WTC11 (cell line): ENCODE results near the gene NSUN4. TPM values are rescaled to one million over a fixed set of nuclear protein-coding genes. Genes with fewer than 3 reads are reported as not detected.

Experiments
- ATAC-seq: fragments of 200-7000 bp; cut with Tn5 transposase; 2 replicates; pipeline ENCODE4 v1.10.0; 2021; ENCODE audit warnings: mild to moderate bottlenecking, moderate library complexity
- CTCF ChIA-PET: fragments of 300-600 bp; sonication (Branson Sonifier 250); formaldehyde crosslinking; loops from one replicate; lab custom pipeline; 2021; ENCODE audit warnings: antibody characterized with exemption; lab: Charles Lee
- POLR2A ChIA-PET: fragments of 350-600 bp; sonication (Branson Sonifier 250); formaldehyde crosslinking; loops from one replicate; lab custom pipeline; 2021; ENCODE audit warnings: antibody characterized with exemption; lab: Charles Lee
- DNase-seq: peaks from one replicate; pipeline ENCODE4 v3.0.0; 2021; ENCODE audit warnings: low spot score
- H3K27ac Mint-ChIP-seq: 2 replicates; pipeline ENCODE4 v1.8.0; 2021; ENCODE audit warnings: mixed read lengths
- H3K27me3 Mint-ChIP-seq: 2 replicates; pipeline ENCODE4 v1.8.0; 2021; ENCODE audit warnings: low read depth, mild to moderate bottlenecking, moderate library complexity, mixed read lengths
- H3K36me3 Mint-ChIP-seq: 2 replicates; pipeline ENCODE4 v1.8.0; 2021; ENCODE audit warnings: mixed read lengths
- H3K4me1 Mint-ChIP-seq: 2 replicates; pipeline ENCODE4 v1.8.0; 2022; ENCODE audit warnings: mixed read lengths
- H3K4me3 Mint-ChIP-seq: 2 replicates; pipeline ENCODE4 v1.8.0; 2021; ENCODE audit warnings: mild to moderate bottlenecking, moderate library complexity, mixed read lengths
- H3K9me3 Mint-ChIP-seq: 2 replicates; pipeline ENCODE4 v1.8.0; 2021; ENCODE audit warnings: mixed read lengths
- ETV6 ChIP-seq: sonication (generic); formaldehyde crosslinking; IDR thresholded peaks from 2 replicates; pipeline ENCODE4 v1.8.1; 2022; ENCODE audit warnings: mild to moderate bottlenecking, missing genetic modification reagents
- GTF2I ChIP-seq: fragments of 250-450 bp; sonication (Bioruptor Pico); conservative IDR thresholded peaks from 2 replicates; pipeline ENCODE4 v1.4.0; 2021; ENCODE audit warnings: mild to moderate bottlenecking
- JAZF1 ChIP-seq: fragments of 250-450 bp; sonication (Bioruptor Pico); IDR thresholded peaks from 2 replicates; pipeline ENCODE4 v1.9.0; 2021; ENCODE audit warnings: moderate library complexity, mild to moderate bottlenecking, inconsistent platforms
- MXD4 ChIP-seq: fragments of 250-450 bp; sonication (Bioruptor Pico); IDR thresholded peaks from 2 replicates; pipeline ENCODE4 v1.8.0; 2021; ENCODE audit warnings: mild to moderate bottlenecking, moderate library complexity, borderline replicate concordance
- MYBL2 ChIP-seq: sonication (generic); formaldehyde crosslinking; IDR thresholded peaks from 2 replicates; pipeline ENCODE4 v1.8.1; 2023; ENCODE audit warnings: mild to moderate bottlenecking, moderate library complexity, missing genetic modification reagents
- NFATC4 ChIP-seq: fragments of 250-450 bp; sonication (Bioruptor Pico); IDR thresholded peaks from 2 replicates; pipeline ENCODE4 v1.9.0; 2021; ENCODE audit warnings: mild to moderate bottlenecking
- NFYB ChIP-seq: sonication (generic); formaldehyde crosslinking; conservative IDR thresholded peaks from 2 replicates; pipeline ENCODE4 v1.8.0; 2022; ENCODE audit warnings: low read depth, missing genetic modification reagents
- NR3C1 ChIP-seq: sonication (generic); formaldehyde crosslinking; conservative IDR thresholded peaks from 2 replicates; pipeline ENCODE4 v1.8.1; 2023; ENCODE audit warnings: low read depth, mild to moderate bottlenecking, missing genetic modification reagents
- RORB ChIP-seq: fragments of 250-450 bp; sonication (Bioruptor Pico); IDR thresholded peaks from 2 replicates; pipeline ENCODE4 v1.9.0; 2021; ENCODE audit warnings: mild to moderate bottlenecking
- SOX15 ChIP-seq: fragments of 250-450 bp; sonication (Bioruptor Pico); IDR thresholded peaks from 2 replicates; pipeline ENCODE4 v1.9.0; 2021; ENCODE audit warnings: mild to moderate bottlenecking
- SP1 ChIP-seq: sonication (generic); formaldehyde crosslinking; conservative IDR thresholded peaks from 2 replicates; pipeline ENCODE4 v1.8.1; 2022; ENCODE audit warnings: missing genetic modification reagents
- STAT6 ChIP-seq: sonication (generic); formaldehyde crosslinking; conservative IDR thresholded peaks from 2 replicates; pipeline ENCODE4 v1.8.1; 2023; ENCODE audit warnings: mild to moderate bottlenecking, low read depth, missing genetic modification reagents, moderate library complexity
- USF1 ChIP-seq: sonication (generic); formaldehyde crosslinking; IDR thresholded peaks from 2 replicates; pipeline ENCODE4 v1.8.0; 2022; ENCODE audit warnings: mild to moderate bottlenecking, missing genetic modification reagents
- ZNF317 ChIP-seq: sonication (generic); formaldehyde crosslinking; IDR thresholded peaks from 2 replicates; pipeline ENCODE4 v1.8.1; 2023; ENCODE audit warnings: low read depth, mild to moderate bottlenecking, moderate library complexity, missing genetic modification reagents, borderline replicate concordance
- ZNF416 ChIP-seq: fragments of 250-450 bp; sonication (Bioruptor Pico); IDR thresholded peaks from 2 replicates; pipeline ENCODE4 v1.9.0; 2021; ENCODE audit warnings: mild to moderate bottlenecking, inconsistent platforms
- ZNF423 ChIP-seq: fragments of 250-450 bp; sonication (Bioruptor Pico); IDR thresholded peaks from 2 replicates; pipeline ENCODE4 v2.1.2; 2022; ENCODE audit warnings: mild to moderate bottlenecking, moderate library complexity
- total RNA-seq: library from RNA; stranded (reverse); gene quantifications from 3 replicates; pipeline ENCODE4 v1.2.3, GENCODE V29; 2021
- TF ChIP-seq, protein P1 (sequence below): sonication (generic); formaldehyde crosslinking; IDR thresholded peaks from 2 replicates; pipeline ENCODE4 v1.8.0; 2023; ENCODE audit warnings: missing genetic modification reagents
- TF ChIP-seq, protein P2 (sequence below): fragments of 250-450 bp; sonication (Bioruptor Pico); IDR thresholded peaks from 2 replicates; pipeline ENCODE4 v1.9.0; 2021; ENCODE audit warnings: moderate library complexity, mild to moderate bottlenecking, inconsistent platforms, borderline replicate concordance
- TF ChIP-seq, protein P3 (sequence below): sonication (generic); formaldehyde crosslinking; IDR thresholded peaks from 2 replicates; pipeline ENCODE4 v1.8.1; 2023; ENCODE audit warnings: mild to moderate bottlenecking, missing genetic modification reagents, moderate library complexity
- TF ChIP-seq, protein P4 (sequence below): sonication (generic); formaldehyde crosslinking; IDR thresholded peaks from 2 replicates; pipeline ENCODE4 v1.8.1; 2023; ENCODE audit warnings: mild to moderate bottlenecking, missing genetic modification reagents, borderline replicate concordance
- TF ChIP-seq, protein P5 (sequence below): sonication (generic); formaldehyde crosslinking; IDR thresholded peaks from 2 replicates; pipeline ENCODE4 v1.8.0; 2023; ENCODE audit warnings: mild to moderate bottlenecking, missing genetic modification reagents

NSUN4 gene
- total RNA-seq, 1 experiment from 2014 or later = 22.6 TPM

- H3K36me3 Mint-ChIP-seq = peaks cover 39% of the 10 kb centered on the region
- no peak for ATAC-seq
- H3K9me3 Mint-ChIP-seq = no peaks in the 10 kb centered on the region
- TF ChIP-seq, protein P1, sequence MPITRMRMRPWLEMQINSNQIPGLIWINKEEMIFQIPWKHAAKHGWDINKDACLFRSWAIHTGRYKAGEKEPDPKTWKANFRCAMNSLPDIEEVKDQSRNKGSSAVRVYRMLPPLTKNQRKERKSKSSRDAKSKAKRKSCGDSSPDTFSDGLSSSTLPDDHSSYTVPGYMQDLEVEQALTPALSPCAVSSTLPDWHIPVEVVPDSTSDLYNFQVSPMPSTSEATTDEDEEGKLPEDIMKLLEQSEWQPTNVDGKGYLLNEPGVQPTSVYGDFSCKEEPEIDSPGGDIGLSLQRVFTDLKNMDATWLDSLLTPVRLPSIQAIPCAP (CRISPR knock-in tag) = no peak
- TF ChIP-seq STAT6 = no peak
- no peak for TF ChIP-seq MYBL2 (CRISPR knock-in tag)
- TF ChIP-seq NFYB (CRISPR knock-in tag) = no peak
- no peak for TF ChIP-seq NFATC4
- TF ChIP-seq, protein P2, sequence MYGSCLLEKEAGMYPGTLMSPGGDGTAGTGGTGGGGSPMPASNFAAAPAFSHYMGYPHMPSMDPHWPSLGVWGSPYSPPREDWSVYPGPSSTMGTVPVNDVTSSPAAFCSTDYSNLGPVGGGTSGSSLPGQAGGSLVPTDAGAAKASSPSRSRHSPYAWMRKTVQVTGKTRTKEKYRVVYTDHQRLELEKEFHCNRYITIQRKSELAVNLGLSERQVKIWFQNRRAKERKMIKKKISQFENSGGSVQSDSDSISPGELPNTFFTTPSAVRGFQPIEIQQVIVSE (CRISPR knock-in tag) = no peak
- no peak for TF ChIP-seq NR3C1 (CRISPR knock-in tag)
- TF ChIP-seq, protein P3, sequence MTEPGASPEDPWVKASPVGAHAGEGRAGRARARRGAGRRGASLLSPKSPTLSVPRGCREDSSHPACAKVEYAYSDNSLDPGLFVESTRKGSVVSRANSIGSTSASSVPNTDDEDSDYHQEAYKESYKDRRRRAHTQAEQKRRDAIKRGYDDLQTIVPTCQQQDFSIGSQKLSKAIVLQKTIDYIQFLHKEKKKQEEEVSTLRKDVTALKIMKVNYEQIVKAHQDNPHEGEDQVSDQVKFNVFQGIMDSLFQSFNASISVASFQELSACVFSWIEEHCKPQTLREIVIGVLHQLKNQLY (CRISPR knock-in tag) = no peak
- CTCF ChIA-PET = interaction anchor here (0.6 to 1.0 kb wide), 2 partner anchors 11 to 62 kb away, joined by 4 to 5 read pairs; no protein-coding TSS in a partner anchor
- no peak overlapping the region for H3K27ac Mint-ChIP-seq
- peaks cover 15% of the 10 kb centered on the region for H3K4me1 Mint-ChIP-seq
- no peak for DNase-seq
- no peaks in the 10 kb centered on the region for H3K27me3 Mint-ChIP-seq
- H3K4me3 Mint-ChIP-seq = no peak overlapping the region
- POLR2A ChIA-PET = no interaction called here
Observed at GRCh38 chr1:46344481-46344880, 3.9 kb downstream of the NSUN4 start.

GRCh38 chr1:46345281-46345680 is 4.7 kb downstream of the NSUN4 start:
- peaks cover 47% of the 10 kb centered on the region for H3K36me3 Mint-ChIP-seq
- no peak overlapping the region for H3K4me3 Mint-ChIP-seq
- ChIA-PET CTCF (interaction anchor here (0.6 to 3.9 kb wide), 2 partner anchors 12 to 61 kb away, joined by 5 to 66 read pairs; no protein-coding TSS in a partner anchor), POLR2A (interaction anchor here (0.6 kb wide), 1 partner anchor 61 kb away, joined by 4 read pairs; no protein-coding TSS in a partner anchor)
- no peak for TF ChIP-seq USF1
- TF ChIP-seq RORB (CRISPR knock-in tag) = no peak
- TF ChIP-seq, protein P4, sequence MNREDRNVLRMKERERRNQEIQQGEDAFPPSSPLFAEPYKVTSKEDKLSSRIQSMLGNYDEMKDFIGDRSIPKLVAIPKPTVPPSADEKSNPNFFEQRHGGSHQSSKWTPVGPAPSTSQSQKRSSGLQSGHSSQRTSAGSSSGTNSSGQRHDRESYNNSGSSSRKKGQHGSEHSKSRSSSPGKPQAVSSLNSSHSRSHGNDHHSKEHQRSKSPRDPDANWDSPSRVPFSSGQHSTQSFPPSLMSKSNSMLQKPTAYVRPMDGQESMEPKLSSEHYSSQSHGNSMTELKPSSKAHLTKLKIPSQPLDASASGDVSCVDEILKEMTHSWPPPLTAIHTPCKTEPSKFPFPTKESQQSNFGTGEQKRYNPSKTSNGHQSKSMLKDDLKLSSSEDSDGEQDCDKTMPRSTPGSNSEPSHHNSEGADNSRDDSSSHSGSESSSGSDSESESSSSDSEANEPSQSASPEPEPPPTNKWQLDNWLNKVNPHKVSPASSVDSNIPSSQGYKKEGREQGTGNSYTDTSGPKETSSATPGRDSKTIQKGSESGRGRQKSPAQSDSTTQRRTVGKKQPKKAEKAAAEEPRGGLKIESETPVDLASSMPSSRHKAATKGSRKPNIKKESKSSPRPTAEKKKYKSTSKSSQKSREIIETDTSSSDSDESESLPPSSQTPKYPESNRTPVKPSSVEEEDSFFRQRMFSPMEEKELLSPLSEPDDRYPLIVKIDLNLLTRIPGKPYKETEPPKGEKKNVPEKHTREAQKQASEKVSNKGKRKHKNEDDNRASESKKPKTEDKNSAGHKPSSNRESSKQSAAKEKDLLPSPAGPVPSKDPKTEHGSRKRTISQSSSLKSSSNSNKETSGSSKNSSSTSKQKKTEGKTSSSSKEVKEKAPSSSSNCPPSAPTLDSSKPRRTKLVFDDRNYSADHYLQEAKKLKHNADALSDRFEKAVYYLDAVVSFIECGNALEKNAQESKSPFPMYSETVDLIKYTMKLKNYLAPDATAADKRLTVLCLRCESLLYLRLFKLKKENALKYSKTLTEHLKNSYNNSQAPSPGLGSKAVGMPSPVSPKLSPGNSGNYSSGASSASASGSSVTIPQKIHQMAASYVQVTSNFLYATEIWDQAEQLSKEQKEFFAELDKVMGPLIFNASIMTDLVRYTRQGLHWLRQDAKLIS (CRISPR knock-in tag) = no peak
- TF ChIP-seq ZNF317 (CRISPR knock-in tag) = no peak
- H3K4me1 Mint-ChIP-seq = peaks cover 12% of the 10 kb centered on the region
- ATAC-seq = no peak
- no peak for DNase-seq
- H3K27me3 Mint-ChIP-seq = no peaks in the 10 kb centered on the region
- 0 out of 2 replicates have a peak overlapping the region, but pooled peaks have one; percentile 32 for H3K27ac Mint-ChIP-seq
- no peaks in the 10 kb centered on the region for H3K9me3 Mint-ChIP-seq

DNA sequence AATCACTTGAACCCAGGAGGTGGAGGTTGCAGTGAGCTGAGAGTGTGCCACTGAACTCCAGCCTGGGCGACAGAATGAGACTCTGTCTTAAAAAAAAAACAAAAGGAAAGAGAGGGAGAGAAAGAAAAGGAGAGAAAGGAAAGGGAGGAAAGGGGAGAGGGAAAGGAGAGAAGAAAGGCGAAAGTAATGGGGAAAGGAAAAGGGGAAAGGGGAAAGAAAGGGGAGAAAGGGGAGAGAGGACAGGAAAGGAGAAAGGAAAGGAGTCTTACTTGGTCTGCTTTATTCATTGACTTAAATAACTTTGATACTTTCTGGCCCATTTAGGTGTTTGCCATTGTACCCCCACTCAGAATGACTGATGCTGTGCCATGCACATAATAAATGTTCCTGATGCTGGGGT is 11.8 kb downstream of the NSUN4 start:
- CTCF ChIA-PET = no interaction called here
- no peak for DNase-seq
- no peak for ATAC-seq
- no peaks in the 10 kb centered on the region for H3K4me1 Mint-ChIP-seq
- no peak overlapping the region for H3K4me3 Mint-ChIP-seq
- H3K36me3 Mint-ChIP-seq = peaks cover 61% of the 10 kb centered on the region
- H3K27me3 Mint-ChIP-seq = no peaks in the 10 kb centered on the region
- H3K9me3 Mint-ChIP-seq = no peaks in the 10 kb centered on the region
- POLR2A ChIA-PET = no interaction called here
- H3K27ac Mint-ChIP-seq = no peak overlapping the region
- TF ChIP-seq SP1 (CRISPR knock-in tag) = no peak
- no peak for TF ChIP-seq JAZF1 (CRISPR knock-in tag)
- no peak for TF ChIP-seq ZNF423
- TF ChIP-seq ETV6 = no peak
- TF ChIP-seq MYBL2 (CRISPR knock-in tag) = no peak
- TF ChIP-seq, protein P5, sequence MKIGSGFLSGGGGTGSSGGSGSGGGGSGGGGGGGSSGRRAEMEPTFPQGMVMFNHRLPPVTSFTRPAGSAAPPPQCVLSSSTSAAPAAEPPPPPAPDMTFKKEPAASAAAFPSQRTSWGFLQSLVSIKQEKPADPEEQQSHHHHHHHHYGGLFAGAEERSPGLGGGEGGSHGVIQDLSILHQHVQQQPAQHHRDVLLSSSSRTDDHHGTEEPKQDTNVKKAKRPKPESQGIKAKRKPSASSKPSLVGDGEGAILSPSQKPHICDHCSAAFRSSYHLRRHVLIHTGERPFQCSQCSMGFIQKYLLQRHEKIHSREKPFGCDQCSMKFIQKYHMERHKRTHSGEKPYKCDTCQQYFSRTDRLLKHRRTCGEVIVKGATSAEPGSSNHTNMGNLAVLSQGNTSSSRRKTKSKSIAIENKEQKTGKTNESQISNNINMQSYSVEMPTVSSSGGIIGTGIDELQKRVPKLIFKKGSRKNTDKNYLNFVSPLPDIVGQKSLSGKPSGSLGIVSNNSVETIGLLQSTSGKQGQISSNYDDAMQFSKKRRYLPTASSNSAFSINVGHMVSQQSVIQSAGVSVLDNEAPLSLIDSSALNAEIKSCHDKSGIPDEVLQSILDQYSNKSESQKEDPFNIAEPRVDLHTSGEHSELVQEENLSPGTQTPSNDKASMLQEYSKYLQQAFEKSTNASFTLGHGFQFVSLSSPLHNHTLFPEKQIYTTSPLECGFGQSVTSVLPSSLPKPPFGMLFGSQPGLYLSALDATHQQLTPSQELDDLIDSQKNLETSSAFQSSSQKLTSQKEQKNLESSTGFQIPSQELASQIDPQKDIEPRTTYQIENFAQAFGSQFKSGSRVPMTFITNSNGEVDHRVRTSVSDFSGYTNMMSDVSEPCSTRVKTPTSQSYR (CRISPR knock-in tag) = no peak
- no peak for TF ChIP-seq NR3C1 (CRISPR knock-in tag)
- TF ChIP-seq SOX15 (CRISPR knock-in tag) = no peak
- TF ChIP-seq GTF2I (CRISPR knock-in tag) = no peak
- TF ChIP-seq MXD4 = no peak
- TF ChIP-seq ZNF416 = no peak
